Measurements from ENCODE around the gene MAP3K4.
A peak's percentile ranks its signal among the peaks of the same experiment; 100 is the strongest.

Gene MAP3K4

GRCh38 chr6:161076181-161076677 lies 84.7 kb downstream of the MAP3K4 start:
- ATAC-seq (replicated peaks): peak; percentile 72

GRCh38 chr6:161079566-161080262 lies 88.1 kb downstream of the MAP3K4 start:
- Mint-ChIP-seq H3K4me1 (ENCODE audit: low read depth in 2 of 2) (peaks cover 0 to 7% of the 10 kb centered on the region in 2 donors), H3K27ac (no peak overlapping the region), H3K27me3 (no peaks in the 10 kb centered on the region), H3K4me3 (peak overlapping the region in 1 of 2 donors; percentile 5), H3K9me3 (no peaks in the 10 kb centered on the region), H3K36me3 (ENCODE audit: insufficient read depth) (peaks cover 6% of the 10 kb centered on the region)
- ATAC-seq (replicated peaks): peak; percentile 67
- DNase-seq: peak; percentile 17 to 51 (median 43)

More at GRCh38 chr6:161076181-161076677, 84.7 kb downstream of the MAP3K4 start:
- Mint-ChIP-seq H3K9me3 (no peaks in the 10 kb centered on the region), H3K36me3 (ENCODE audit: insufficient read depth) (peaks cover 9% of the 10 kb centered on the region), H3K4me1 (ENCODE audit: low read depth in 2 of 2) (peaks cover 0 to 10% of the 10 kb centered on the region in 2 donors), H3K27me3 (no peaks in the 10 kb centered on the region), H3K4me3 (no peak overlapping the region), H3K27ac (no peak overlapping the region)
- DNase-seq: peak; percentile 7 to 46 (median 39)

GRCh38 chr6:161080263-161080970 lies 88.8 kb downstream of the MAP3K4 start:
- Mint-ChIP-seq H3K27me3 (no peaks in the 10 kb centered on the region), H3K4me1 (ENCODE audit: low read depth in 2 of 2) (peaks cover 0 to 7% of the 10 kb centered on the region in 2 donors), H3K27ac (no peak overlapping the region), H3K4me3 (no peak overlapping the region), H3K9me3 (no peaks in the 10 kb centered on the region), H3K36me3 (ENCODE audit: insufficient read depth) (peaks cover 11% of the 10 kb centered on the region)
- DNase-seq: no peak
- peak; percentile 35 for ATAC-seq (replicated peaks)

- H3K9me3 Mint-ChIP-seq: no peaks in the 10 kb centered on the region
- no peak for DNase-seq
Observed at GRCh38 chr6:161082215-161082614, 90.6 kb downstream of the MAP3K4 start.

GRCh38 chr6:161085246-161085645 lies 93.7 kb downstream of the MAP3K4 start:
- peaks cover 50% of the 10 kb centered on the region for H3K36me3 Mint-ChIP-seq (ENCODE audit: insufficient read depth)
- no peak overlapping the region for H3K4me3 Mint-ChIP-seq
- ATAC-seq (replicated peaks) (peak; percentile 49), DNase-seq (no peak)
- H3K4me1 Mint-ChIP-seq (ENCODE audit: low read depth in 2 of 2): no peaks in the 10 kb centered on the region
- peak overlapping the region in 1 of 2 donors; percentile 7 for H3K27ac Mint-ChIP-seq
- no peaks in the 10 kb centered on the region for H3K9me3 Mint-ChIP-seq
- no peaks in the 10 kb centered on the region for H3K27me3 Mint-ChIP-seq

More at GRCh38 chr6:161082215-161082614, 90.6 kb downstream of the MAP3K4 start:
- peaks cover 0 to 7% of the 10 kb centered on the region in 2 donors for H3K4me1 Mint-ChIP-seq (ENCODE audit: low read depth in 2 of 2)
- H3K4me3 Mint-ChIP-seq: no peak overlapping the region
- peaks cover 25% of the 10 kb centered on the region for H3K36me3 Mint-ChIP-seq (ENCODE audit: insufficient read depth)
- H3K27me3 Mint-ChIP-seq: no peaks in the 10 kb centered on the region
- ATAC-seq (replicated peaks): no peak
- H3K27ac Mint-ChIP-seq: no peak overlapping the region

- Mint-ChIP-seq H3K4me1 (ENCODE audit: low read depth in 2 of 2) (no peaks in the 10 kb centered on the region), H3K9me3 (no peaks in the 10 kb centered on the region), H3K27me3 (no peaks in the 10 kb centered on the region), H3K4me3 (no peak overlapping the region), H3K36me3 (ENCODE audit: insufficient read depth) (peaks cover 78% of the 10 kb centered on the region), H3K27ac (peak overlapping the region in 1 of 2 donors; percentile 5)
- ATAC-seq (replicated peaks) (no peak), DNase-seq (no peak)
Observed at GRCh38 chr6:161088676-161089328, 97.2 kb downstream of the MAP3K4 start.

GRCh38 chr6:161091151-161091550 lies 99.6 kb downstream of the MAP3K4 start:
- no peak overlapping the region for H3K27ac Mint-ChIP-seq
- H3K9me3 Mint-ChIP-seq: no peaks in the 10 kb centered on the region
- no peaks in the 10 kb centered on the region for H3K4me1 Mint-ChIP-seq (ENCODE audit: low read depth in 2 of 2)
- DNase-seq (no peak), ATAC-seq (replicated peaks) (no peak)
- peaks cover 79% of the 10 kb centered on the region for H3K36me3 Mint-ChIP-seq (ENCODE audit: insufficient read depth)
- H3K4me3 Mint-ChIP-seq: no peak overlapping the region
- no peaks in the 10 kb centered on the region for H3K27me3 Mint-ChIP-seq

GRCh38 chr6:161091972-161092701 lies 100.6 kb downstream of the MAP3K4 start:
- ATAC-seq (replicated peaks) (no peak), DNase-seq (no peak)
- Mint-ChIP-seq H3K27ac (no peak overlapping the region), H3K36me3 (ENCODE audit: insufficient read depth) (peaks cover 77% of the 10 kb centered on the region), H3K4me1 (ENCODE audit: low read depth in 2 of 2) (no peaks in the 10 kb centered on the region), H3K27me3 (no peaks in the 10 kb centered on the region), H3K4me3 (no peak overlapping the region), H3K9me3 (no peaks in the 10 kb centered on the region)

- H3K9me3 Mint-ChIP-seq: no peaks in the 10 kb centered on the region
- H3K4me3 Mint-ChIP-seq: no peak overlapping the region
- no peak for DNase-seq
- H3K4me1 Mint-ChIP-seq (ENCODE audit: low read depth in 2 of 2): no peaks in the 10 kb centered on the region
- H3K27ac Mint-ChIP-seq: no peak overlapping the region
- H3K27me3 Mint-ChIP-seq: no peaks in the 10 kb centered on the region
- peaks cover 79% of the 10 kb centered on the region for H3K36me3 Mint-ChIP-seq (ENCODE audit: insufficient read depth)
- ATAC-seq (replicated peaks): no peak
Observed at GRCh38 chr6:161094955-161095354, 103.4 kb downstream of the MAP3K4 start.

GRCh38 chr6:161095916-161096315 lies 104.3 kb downstream of the MAP3K4 start:
- ATAC-seq (replicated peaks): no peak
- H3K27ac Mint-ChIP-seq: no peak overlapping the region
- no peak overlapping the region for H3K4me3 Mint-ChIP-seq
- no peak for DNase-seq
- no peaks in the 10 kb centered on the region for H3K9me3 Mint-ChIP-seq
- no peaks in the 10 kb centered on the region for H3K27me3 Mint-ChIP-seq
- H3K36me3 Mint-ChIP-seq (ENCODE audit: insufficient read depth): peaks cover 76% of the 10 kb centered on the region
- H3K4me1 Mint-ChIP-seq (ENCODE audit: low read depth in 2 of 2): no peaks in the 10 kb centered on the region

- no peaks in the 10 kb centered on the region for H3K27me3 Mint-ChIP-seq
- no peaks in the 10 kb centered on the region for H3K9me3 Mint-ChIP-seq
- H3K27ac Mint-ChIP-seq: no peak overlapping the region
Observed at GRCh38 chr6:161100072-161100471, 108.5 kb downstream of the MAP3K4 start.

GRCh38 chr6:161101517-161101916 lies 109.9 kb downstream of the MAP3K4 start:
- ATAC-seq (replicated peaks) (no peak), DNase-seq (no peak)
- Mint-ChIP-seq H3K36me3 (ENCODE audit: insufficient read depth) (peaks cover 71% of the 10 kb centered on the region), H3K4me3 (no peak overlapping the region), H3K9me3 (no peaks in the 10 kb centered on the region), H3K27me3 (no peaks in the 10 kb centered on the region), H3K4me1 (ENCODE audit: low read depth in 2 of 2) (no peaks in the 10 kb centered on the region), H3K27ac (no peak overlapping the region)

More at GRCh38 chr6:161100072-161100471, 108.5 kb downstream of the MAP3K4 start:
- no peak for DNase-seq
- no peak for ATAC-seq (replicated peaks)
- Mint-ChIP-seq H3K36me3 (ENCODE audit: insufficient read depth) (peaks cover 69% of the 10 kb centered on the region), H3K4me1 (ENCODE audit: low read depth in 2 of 2) (no peaks in the 10 kb centered on the region), H3K4me3 (no peak overlapping the region)

GRCh38 chr6:161103475-161103874 lies 111.9 kb downstream of the MAP3K4 start:
- Mint-ChIP-seq H3K36me3 (ENCODE audit: insufficient read depth) (peaks cover 76% of the 10 kb centered on the region), H3K4me1 (ENCODE audit: low read depth in 2 of 2) (no peaks in the 10 kb centered on the region), H3K27ac (no peak overlapping the region), H3K9me3 (no peaks in the 10 kb centered on the region), H3K27me3 (no peaks in the 10 kb centered on the region), H3K4me3 (no peak overlapping the region)
- no peak for DNase-seq
- ATAC-seq (replicated peaks): no peak

Data from effector memory CD8-positive, alpha-beta T cell (primary cell).